DMS114 treated with DMSO at 0.1 percent for 48 hours (cell line): Measurements from ENCODE around the gene KCNAB1.
"Not testable (repeated sequence)": the region's sequence is repeated elsewhere in the genome, so short reads cannot be mapped to it uniquely, and the experiment has no call there.

Experiments used
- DNase-seq: peaks from one replicate; lab custom pipeline; 2025; ENCODE audit not compliant: unreplicated experiment; lab: John Stamatoyannopoulos, UW

The KCNAB1 gene

GRCh38 chr3:156260331-156260730, 140.0 kb downstream of the KCNAB1 start:
- no peak for DNase-seq

- DNase-seq = no peak
Measured at GRCh38 chr3:156264771-156265170, 144.4 kb downstream of the KCNAB1 start.

DNA sequence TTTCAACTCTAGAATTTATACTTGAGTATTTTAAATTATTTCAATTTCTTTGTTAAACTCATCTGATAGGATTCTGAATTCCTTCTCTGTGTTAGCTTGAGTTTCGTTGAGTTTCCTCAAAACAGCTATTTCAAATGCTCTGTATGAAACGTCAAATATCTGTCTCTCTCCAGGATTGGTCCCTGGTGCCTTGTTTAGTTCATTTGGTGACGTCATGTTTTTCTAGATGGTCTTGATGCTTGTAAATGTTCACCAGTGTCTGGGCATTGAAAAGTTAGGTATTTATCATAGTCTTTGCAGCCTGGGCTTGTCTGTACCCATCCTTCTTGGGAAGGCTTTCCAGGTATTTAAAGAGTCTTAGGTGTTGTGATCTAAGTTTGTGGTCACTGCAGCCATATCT, 151.1 kb downstream of the KCNAB1 start:
- DNase-seq = no peak

- DNase-seq = no peak
Measured at GRCh38 chr3:156271995-156272719, 151.8 kb downstream of the KCNAB1 start.

DNA sequence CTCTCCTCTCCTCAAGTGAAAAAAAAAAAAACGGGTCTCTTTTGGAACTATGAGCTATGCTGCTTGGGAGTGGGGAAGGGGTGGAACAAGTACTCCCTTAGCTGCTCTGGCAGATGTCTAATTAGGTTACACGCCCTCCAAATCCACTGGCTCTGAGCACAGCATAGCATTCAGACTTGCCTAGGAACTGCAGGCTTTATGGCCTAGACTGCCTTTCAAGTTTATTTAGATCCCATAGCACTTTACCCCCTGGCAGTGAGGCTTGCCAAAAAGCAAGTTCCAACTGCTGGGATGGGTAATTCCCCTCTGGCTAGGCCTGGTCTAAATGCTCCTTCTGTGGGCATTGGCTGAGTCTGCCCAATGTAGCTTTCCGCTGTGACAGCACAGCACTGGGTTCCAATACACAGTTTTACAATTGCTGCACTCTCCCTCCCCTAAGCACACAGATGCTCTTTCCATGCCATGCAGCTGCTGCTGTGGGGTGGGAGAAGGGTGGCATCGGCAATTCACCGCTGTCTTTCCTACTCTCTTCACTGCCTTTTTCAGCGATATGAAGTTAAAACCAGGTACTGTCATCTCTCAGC, 152.8 kb downstream of the KCNAB1 start:
- no peak for DNase-seq

DNA sequence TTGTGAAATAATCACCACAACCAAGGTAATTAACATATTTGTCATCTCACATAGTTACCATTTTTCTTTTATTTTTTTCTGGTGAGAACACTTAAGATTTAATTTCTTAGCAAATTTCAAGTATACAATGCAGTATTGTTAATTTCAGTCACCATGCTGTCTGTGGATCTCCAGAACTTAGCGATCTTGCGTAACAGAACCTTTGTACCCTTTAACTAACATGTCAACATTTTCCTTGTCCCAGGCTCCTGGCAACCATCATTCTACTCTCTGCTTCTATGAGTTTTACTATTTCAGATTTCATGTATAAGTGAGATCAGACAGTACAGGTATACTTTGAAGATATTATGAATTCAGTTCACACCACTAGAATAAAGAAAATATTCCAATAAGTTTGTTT, 154.4 kb downstream of the KCNAB1 start:
- no peak for DNase-seq

GRCh38 chr3:156284637-156285036, 164.3 kb downstream of the KCNAB1 start:
- DNase-seq = not testable (repeated sequence)

GRCh38 chr3:156285626-156286025, 165.2 kb downstream of the KCNAB1 start:
- no peak for DNase-seq

DNA sequence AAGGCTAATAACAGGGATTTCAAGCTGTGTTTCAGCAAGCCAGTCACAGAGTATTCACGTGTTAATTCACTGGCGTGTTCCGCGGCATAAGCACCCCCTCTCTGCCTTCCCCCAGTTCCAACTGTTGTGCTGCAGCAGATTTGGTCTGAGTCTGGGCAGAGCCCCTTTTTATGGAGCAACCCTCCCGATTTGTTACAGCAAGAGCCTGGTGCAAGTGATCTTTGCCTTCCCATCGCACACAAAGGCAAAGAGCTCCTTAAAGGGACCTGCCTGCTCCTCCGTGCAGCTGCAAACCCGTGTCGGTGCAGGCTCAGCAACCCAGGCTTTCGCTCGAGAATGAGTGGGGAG, 170.5 kb downstream of the KCNAB1 start:
- no peak for DNase-seq

DNA sequence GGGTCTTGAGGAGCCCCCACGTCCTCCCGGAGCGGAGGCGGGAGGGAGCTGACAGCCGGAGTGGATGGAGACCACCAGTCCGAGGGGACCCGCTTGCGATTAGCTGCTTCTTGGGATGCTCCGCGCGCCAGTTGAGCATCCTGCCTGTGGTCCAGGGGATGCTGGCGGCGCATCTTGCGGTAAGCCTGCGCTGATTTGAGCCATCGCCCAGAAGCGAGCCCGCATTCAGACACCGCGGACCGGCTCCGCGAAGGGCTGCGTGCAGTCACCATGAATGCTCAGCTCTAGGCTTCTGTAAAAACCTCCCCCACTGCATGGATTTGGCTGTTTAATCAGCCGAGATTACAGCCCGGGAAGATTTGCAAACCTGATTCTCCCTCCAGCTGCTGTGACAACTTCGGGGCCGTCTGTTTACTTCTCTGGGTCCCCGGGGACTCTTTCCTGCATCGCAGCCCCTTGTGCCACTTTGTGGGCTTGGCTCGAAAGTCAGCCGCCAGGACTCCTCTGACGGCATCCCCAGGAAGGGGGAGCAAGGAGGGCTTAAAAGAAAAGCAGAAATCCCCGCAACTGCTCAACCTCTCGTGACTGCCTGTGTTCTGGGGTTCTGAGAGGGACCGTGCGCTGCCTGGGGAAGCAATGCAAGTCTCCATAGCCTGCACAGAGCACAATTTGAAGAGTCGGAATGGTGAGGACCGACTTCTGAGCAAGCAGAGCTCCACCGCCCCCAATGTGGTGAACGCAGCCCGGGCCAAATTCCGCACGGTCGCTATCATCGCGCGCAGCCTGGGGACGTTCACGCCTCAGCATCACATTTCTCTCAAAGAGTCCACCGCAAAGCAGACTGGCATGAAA, 171.1 kb downstream of the KCNAB1 start:
- no peak for DNase-seq

- no peak for DNase-seq
Measured at GRCh38 chr3:156293566-156293965, 173.2 kb downstream of the KCNAB1 start.

GRCh38 chr3:156297582-156297981, 177.2 kb downstream of the KCNAB1 start:
- no peak for DNase-seq

DNA sequence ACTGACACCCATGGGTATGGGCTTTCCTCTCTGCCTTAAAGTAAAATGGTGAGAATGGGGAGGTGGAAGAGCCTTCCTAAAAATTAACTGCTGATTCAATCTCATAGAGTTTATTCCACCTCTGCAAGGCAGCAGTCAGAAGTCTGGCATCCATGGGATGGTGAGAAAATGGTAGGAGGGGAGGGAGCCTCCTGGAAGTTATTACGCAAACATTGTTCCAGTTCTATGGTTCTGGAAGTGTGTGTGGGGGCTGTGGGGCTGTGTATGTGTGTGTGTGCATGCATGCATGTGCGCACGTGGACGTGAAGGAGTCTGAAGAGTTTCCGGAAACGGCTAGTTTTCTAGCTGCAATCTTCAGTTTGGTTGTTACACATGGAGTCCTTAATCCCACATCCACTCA, 177.6 kb downstream of the KCNAB1 start:
- DNase-seq = no peak

- no peak for DNase-seq
Measured at GRCh38 chr3:156298938-156299337, 178.6 kb downstream of the KCNAB1 start.

DNA sequence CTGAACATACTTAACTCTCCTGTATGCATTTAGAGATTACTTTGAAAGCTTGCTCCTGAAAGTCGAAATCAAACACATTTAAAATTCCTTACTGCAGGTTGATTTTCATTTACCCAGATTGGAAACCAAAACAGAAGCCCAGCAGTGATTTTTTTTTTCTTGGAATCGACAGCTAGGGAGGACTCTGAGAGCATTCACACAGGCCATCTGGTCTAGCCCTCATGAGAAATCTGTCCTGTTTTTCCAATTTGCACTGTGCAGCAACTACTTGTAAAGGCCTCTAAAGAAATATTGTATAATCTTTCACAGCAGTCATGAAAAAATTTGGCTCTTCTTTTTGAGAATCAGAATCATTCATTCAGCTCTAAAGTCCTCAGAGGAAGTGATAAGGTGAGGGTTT, 179.2 kb downstream of the KCNAB1 start:
- no peak for DNase-seq

- DNase-seq = no peak
Measured at GRCh38 chr3:156300371-156300770, 180.0 kb downstream of the KCNAB1 start.

DNA sequence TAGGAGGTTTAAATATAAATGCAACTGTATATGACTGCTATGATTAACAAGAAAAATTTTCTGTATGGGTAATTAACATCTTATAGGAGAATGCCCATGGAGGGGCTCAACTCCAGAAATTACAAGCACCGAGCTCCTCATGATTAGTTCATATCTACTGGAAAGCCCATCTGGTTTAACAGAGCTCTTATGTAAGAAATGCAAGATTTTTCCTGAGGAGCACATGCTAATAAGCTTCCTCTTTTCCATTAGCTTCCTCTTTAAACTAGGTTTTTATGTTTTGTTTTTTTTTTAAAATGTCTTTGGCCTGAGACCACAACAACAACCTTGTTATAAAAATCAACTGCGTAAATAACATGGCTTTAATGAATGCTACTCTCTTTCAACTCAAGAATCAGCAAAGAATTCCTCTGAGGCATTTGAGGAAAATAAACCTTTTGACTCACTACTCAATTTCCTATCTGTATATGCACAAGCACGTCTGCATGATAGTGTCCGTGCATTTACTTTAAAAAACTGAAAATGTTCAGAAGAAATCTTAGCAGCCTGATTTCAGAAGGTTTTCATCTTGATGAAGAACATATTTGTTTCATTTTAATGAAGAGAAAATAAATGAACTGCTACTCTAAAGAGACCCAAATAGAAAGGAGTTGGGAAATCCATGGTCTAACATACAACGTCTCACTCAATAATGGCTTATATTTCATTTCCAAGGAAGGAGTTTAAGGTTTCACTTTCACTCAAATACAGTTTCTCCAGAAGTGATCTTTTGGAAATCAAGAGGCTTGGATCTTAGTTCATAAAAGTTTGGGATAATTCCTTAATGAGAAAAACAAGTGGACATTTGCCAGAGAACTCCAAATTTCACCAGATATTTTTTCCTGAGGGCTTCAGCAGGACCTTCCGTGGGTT, 180.8 kb downstream of the KCNAB1 start:
- no peak for DNase-seq

- DNase-seq = no peak
Measured at GRCh38 chr3:156303001-156303707, 182.8 kb downstream of the KCNAB1 start.

- no peak for DNase-seq
Measured at GRCh38 chr3:156304406-156304805, 184.0 kb downstream of the KCNAB1 start.

- no peak for DNase-seq
Measured at GRCh38 chr3:156305672-156306071, 185.3 kb downstream of the KCNAB1 start.
